Kidney (tissue), 14 donors: Measurements from ENCODE around the gene TFDP1. TPM values are rescaled to one million over a fixed set of nuclear protein-coding genes. Genes with fewer than 3 reads are reported as not detected.

Experiments
- DNase-seq, 5 donors: peaks; one replicate each; pipeline ENCODE4 v3.0.0-alpha.2; 2013 to 2020
- FAIRE-seq: peaks from 2 replicates; lab custom pipeline; 2012; peaks lifted over from hg19 to GRCh38; lab: Jason Lieb, UNC
- H3K27ac ChIP-seq, 2 donors: one replicate each; pipeline ENCODE4 v1.7.0; 2013; ENCODE audit warnings: low read depth in 2 of 2, low read length in 2 of 2, inconsistent platforms in 1 of 2
- H3K27me3 ChIP-seq: one replicate; pipeline ENCODE4 v1.7.1; 2013; ENCODE audit warnings: low read length, inconsistent platforms; ENCODE audit not compliant: control insufficient read depth, insufficient read depth
- H3K36me3 ChIP-seq, 3 donors: one replicate each; pipeline versions ENCODE4 v1.7.0 to v1.7.1; 2013; ENCODE audit warnings: low read length in 3 of 3, control low read depth in 1 of 3, inconsistent platforms in 1 of 3; ENCODE audit not compliant: insufficient read depth in 3 of 3, control insufficient read depth in 2 of 3
- H3K4me1 ChIP-seq, 3 donors: one replicate each; pipeline versions ENCODE4 v1.7.0 to v1.7.1; 2013; ENCODE audit warnings: low read length in 3 of 3, inconsistent platforms in 1 of 3, low read depth in 1 of 3; ENCODE audit not compliant: control insufficient read depth in 2 of 3, insufficient read depth in 2 of 3
- H3K4me3 ChIP-seq, 3 donors: one replicate each; pipeline versions ENCODE4 v1.7.0 to v1.8.1; 2013; ENCODE audit warnings: low read length in 3 of 3, control low read depth in 1 of 3, inconsistent platforms in 1 of 3
- H3K9ac ChIP-seq, 3 donors: one replicate each; pipeline versions ENCODE4 v1.7.0 to v1.7.1; 2013; ENCODE audit warnings: low read length in 3 of 3, control low read depth in 1 of 3, inconsistent platforms in 1 of 3
- H3K9me3 ChIP-seq, 3 donors: one replicate each; pipeline versions ENCODE4 v1.7.0 to v1.7.1; 2013; ENCODE audit warnings: low read length in 3 of 3, control low read depth in 1 of 3, inconsistent platforms in 1 of 3; ENCODE audit not compliant: control insufficient read depth in 2 of 3, insufficient read depth in 1 of 3
- CTCF ChIP-seq: IDR thresholded peaks from 3 replicates; pipeline ENCODE4 v1.5.1; 2012; ENCODE audit warnings: mild to moderate bottlenecking, moderate library complexity, borderline replicate concordance; ENCODE audit not compliant: insufficient read depth; ENCODE audit errors: extremely low read depth
- intact Hi-C: fragments of 100-400 bp; cut with DNase I; formaldehyde crosslinking; loops from one replicate; pipeline ENCODE4 v1.11.1; 2022
- polyA plus RNA-seq: library from polyadenylated mRNA; stranded (reverse); fragments of 350-450 nt; fragmentation: Illumina TruSeq; extraction: RNeasy Lipid Tissue Mini Kit (QIAGEN cat#74804); gene quantifications from one replicate; pipeline ENCODE4 v1.2.3, GENCODE V29; 2014; ENCODE audit warnings: low read depth, low replicate concordance; ENCODE audit not compliant: insufficient read depth
- total RNA-seq: library from RNA; stranded (reverse); fragmentation: NEBNext Ultra II Directional; extraction: Animal tissue kit (Norgen Biotek cat#: 25700); gene quantifications from one replicate; pipeline ENCODE4 v1.2.1, GENCODE V29; 2021
- donor health status: control.
- donor health status: control.
- donor health status: control.
- donor health status: control.
- donor health status: control.
- donor health status: DM: yes; HTN: yes; CAD: no.
- donor health status: Normal renal cell carcinoma (clear cell type).

Gene TFDP1
- total and polyA plus RNA-seq, 2 donors from 2014 or later = 33.8 to 46.9 TPM

GRCh38 chr13:113603116-113603710 lies 18.7 kb downstream of the TFDP1 start:
- no peak for TF ChIP-seq CTCF
- Histone ChIP-seq H3K27ac (no peak overlapping the region), H3K9me3 (no peaks in the 10 kb centered on the region), H3K9ac (no peak overlapping the region), H3K4me3 (no peak overlapping the region), H3K4me1 (peaks cover 0 to 7% (median 0%) of the 10 kb centered on the region in 3 donors), H3K36me3 (peaks cover 0 to 2% (median 2%) of the 10 kb centered on the region in 3 donors), H3K27me3 (no peaks in the 10 kb centered on the region)
- no peak for FAIRE-seq
- no peak for DNase-seq
- intact Hi-C loops = no loop called here

- no peak for TF ChIP-seq CTCF
- no peak for DNase-seq
- intact Hi-C loops = no loop called here
- Histone ChIP-seq H3K9ac (no peak overlapping the region), H3K4me1 (peaks cover 0 to 7% (median 0%) of the 10 kb centered on the region in 3 donors), H3K27ac (no peak overlapping the region), H3K36me3 (peaks cover 0 to 2% (median 2%) of the 10 kb centered on the region in 3 donors), H3K9me3 (no peaks in the 10 kb centered on the region), H3K27me3 (no peaks in the 10 kb centered on the region), H3K4me3 (no peak overlapping the region)
- FAIRE-seq = no peak
Observed at GRCh38 chr13:113604186-113604585, 19.6 kb downstream of the TFDP1 start.

- Histone ChIP-seq H3K4me3 (no peak overlapping the region), H3K9ac (no peak overlapping the region), H3K9me3 (no peaks in the 10 kb centered on the region), H3K27me3 (no peaks in the 10 kb centered on the region), H3K4me1 (peaks cover 0 to 7% (median 0%) of the 10 kb centered on the region in 3 donors), H3K27ac (no peak overlapping the region), H3K36me3 (peaks cover 0 to 2% (median 2%) of the 10 kb centered on the region in 3 donors)
- intact Hi-C loops = no loop called here
- DNase-seq (no peak), FAIRE-seq (no peak)
- TF ChIP-seq CTCF = no peak
Observed at GRCh38 chr13:113605461-113605860, 20.9 kb downstream of the TFDP1 start.
